Stromal cell of bone marrow (primary cell): ENCODE data around the gene NTNG1.
"Not testable (repeated sequence)": the region's sequence is repeated elsewhere in the genome, so short reads cannot be mapped to it uniquely, and the experiment has no call there.

Experiments
- DNase-seq: peaks from one replicate; pipeline ENCODE4 v3.0.0-alpha.2; 2012; ENCODE audit warnings: low read depth

Gene NTNG1

GRCh38 chr1:107140703-107141490, at the start of gene NTNG1:
TSS of gene NTNG1 (plus strand) at chr1:107141039.
- no peak for DNase-seq

GRCh38 chr1:107091418-107091817, 49.4 kb upstream of the NTNG1 start:
- DNase-seq, result no peak

GRCh38 chr1:107093395-107093794, 47.4 kb upstream of the NTNG1 start:
- DNase-seq, result not testable (repeated sequence)

- DNase-seq, result no peak
These were observed 45.2 kb upstream of the NTNG1 start for GRCh38 chr1:107095647-107096046.

- no peak for DNase-seq
These were observed 44.1 kb upstream of the NTNG1 start for GRCh38 chr1:107096690-107097089.

GRCh38 chr1:107098961-107099360, 41.9 kb upstream of the NTNG1 start:
- DNase-seq, result no peak

- no peak for DNase-seq
These were observed 40.4 kb upstream of the NTNG1 start for GRCh38 chr1:107100331-107100984.

GRCh38 chr1:107105914-107106313, 34.9 kb upstream of the NTNG1 start:
- DNase-seq, result no peak

- peak; percentile 41 for DNase-seq
These were observed 30.5 kb upstream of the NTNG1 start for GRCh38 chr1:107110326-107110725.

- no peak for DNase-seq
These were observed 24.5 kb upstream of the NTNG1 start for GRCh38 chr1:107116306-107116790.

- DNase-seq, result no peak
These were observed 18.6 kb upstream of the NTNG1 start for GRCh38 chr1:107122225-107122624.

- DNase-seq, result no peak
These were observed 17.1 kb upstream of the NTNG1 start for GRCh38 chr1:107123741-107124140.

- no peak for DNase-seq
These were observed 16.1 kb upstream of the NTNG1 start for GRCh38 chr1:107124694-107125093.

- no peak for DNase-seq
These were observed 8.6 kb upstream of the NTNG1 start for GRCh38 chr1:107132195-107132594.

- no peak for DNase-seq
These were observed 8.1 kb upstream of the NTNG1 start for GRCh38 chr1:107132780-107133179.

GRCh38 chr1:107135463-107135862, 5.4 kb upstream of the NTNG1 start:
- DNase-seq, result no peak

GRCh38 chr1:107138166-107138565, 2.7 kb upstream of the NTNG1 start:
- no peak for DNase-seq

GRCh38 chr1:107138767-107139445, 1.9 kb upstream of the NTNG1 start:
- peak; percentile 30 for DNase-seq

GRCh38 chr1:107139833-107140702, 771 bp upstream of the NTNG1 start:
- peak; percentile 57 for DNase-seq

GRCh38 chr1:107141491-107142126, 770 bp downstream of the NTNG1 start:
- DNase-seq, result no peak

GRCh38 chr1:107142140-107142542, 1.3 kb downstream of the NTNG1 start:
- peak; percentile 48 for DNase-seq
